ENCODE measurements around the gene MEIKIN. TPM values are rescaled to one million over a fixed set of nuclear protein-coding genes. Genes with fewer than 3 reads are reported as not detected.

The MEIKIN gene
- total and polyA plus RNA-seq, 2 of the 13 experiments (the other 11 are each of a cell fraction or from before 2014, with no cell fraction given) = not detected

- TF ChIP-seq PATZ1 (CRISPR knock-in tag; IDR thresholded peaks at IDR 0.05) (peak; percentile 43; the same call in 1 of the 2 replicates), ZNF251 (CRISPR knock-in tag; IDR thresholded peaks at IDR 0.05) (no peak), SP1 (IDR thresholded peaks at IDR 0.05) (no peak), SP1 (CRISPR knock-in tag; IDR thresholded peaks at IDR 0.05) (no peak), ZNF281 (CRISPR knock-in tag; IDR thresholded peaks at IDR 0.05; ENCODE audit: borderline replicate concordance) (peak; percentile 89), THAP7 (CRISPR knock-in tag; IDR thresholded peaks at IDR 0.05) (no peak), ZNF558 (CRISPR knock-in tag; IDR thresholded peaks at IDR 0.05; ENCODE audit: borderline replicate concordance) (no peak), SRSF9 (IDR thresholded peaks at IDR 0.05; ENCODE audit: borderline replicate concordance, insufficient read depth, low read depth, low read length, poor library complexity, severe bottlenecking) (no peak), KLF11 (CRISPR knock-in tag; IDR thresholded peaks at IDR 0.05) (no peak), NBN (conservative IDR thresholded peaks at IDR 0.05) (no peak), ZNF17 (CRISPR knock-in tag; IDR thresholded peaks at IDR 0.05) (no peak), PHF21A (CRISPR knock-in tag; IDR thresholded peaks at IDR 0.05) (peak; percentile 26; the same call in 1 of the 2 replicates), ZNF343 (CRISPR knock-in tag; IDR thresholded peaks at IDR 0.05) (peak; percentile 73; the same call in 1 of the 2 replicates), ZNF766 (CRISPR knock-in tag; IDR thresholded peaks at IDR 0.05; ENCODE audit: borderline replicate concordance) (no peak), NR2F1 (CRISPR knock-in tag; IDR thresholded peaks at IDR 0.05) (no peak), ARNT2 (CRISPR knock-in tag; IDR thresholded peaks at IDR 0.05; ENCODE audit: low read depth) (no peak), ZHX2 (IDR thresholded peaks at IDR 0.05; ENCODE audit: low read depth) (no peak), ZHX2 (CRISPR knock-in tag; IDR thresholded peaks at IDR 0.05; ENCODE audit: borderline replicate concordance) (no peak)
These were observed 49.2 kb upstream of the MEIKIN start (continued) for GRCh38 chr5:131994533-131995226.
